Measurements from ENCODE around the gene TBX21. TPM values are rescaled to one million over a fixed set of nuclear protein-coding genes. Genes with fewer than 3 reads are reported as not detected.
A peak's percentile ranks its signal among the peaks of the same experiment; 100 is the strongest.
"Not testable (repeated sequence)": the region's sequence is repeated elsewhere in the genome, so short reads cannot be mapped to it uniquely, and the experiment has no call there.

TBX21 gene
- total RNA-seq, 2 experiments from 2014 or later = 73.4 to 76.8 TPM

- intact Hi-C loops (cut with DNase I, micrococcal nuclease) = loop anchor here (1.0 to 5.0 kb wide), 7 partner anchors 13 to 85 kb away; partner anchors contain the start of gene KPNB1 (in 1 of the 2)
- H3K9me3 Mint-ChIP-seq (ENCODE audit: low read depth) = no peaks in the 10 kb centered on the region
- CTCF ChIA-PET = interaction anchor here (0.6 to 9.4 kb wide), 19 partner anchors 8 to 119 kb away, joined by 3 to 112 read pairs (median 4); no protein-coding TSS in a partner anchor
- no peaks in the 10 kb centered on the region for H3K27me3 Mint-ChIP-seq
- DNase-seq = peak; percentile 43
- POLR2A ChIA-PET = interaction anchor here (0.5 to 1.7 kb wide), 4 partner anchors 33 to 84 kb away, joined by 3 to 6 read pairs (median 5); partner anchors contain the start of gene KPNB1
- peaks cover 46% of the 10 kb centered on the region for H3K36me3 Mint-ChIP-seq (ENCODE audit: low read depth)
- H3K4me1 Mint-ChIP-seq = peaks cover 60% of the 10 kb centered on the region
- peak overlapping the region; percentile 93 for H3K4me3 Mint-ChIP-seq
- no peak for ATAC-seq
- peak overlapping the region; percentile 98 for H3K27ac Mint-ChIP-seq
Observed at GRCh38 chr17:47733674-47734410, 806 bp downstream of the TBX21 start.

GRCh38 chr17:47735139-47735464 lies 2.1 kb downstream of the TBX21 start:
- CTCF ChIA-PET = interaction anchor here (1.4 to 9.4 kb wide), 2 partner anchors 15 to 36 kb away, joined by 3 to 112 read pairs; no protein-coding TSS in a partner anchor
- ATAC-seq (no peak), DNase-seq (no peak)
- POLR2A ChIA-PET = interaction anchor here (0.6 kb wide), 2 partner anchors 13 to 71 kb away, joined by 4 to 7 read pairs; no protein-coding TSS in a partner anchor
- Mint-ChIP-seq H3K9me3 (ENCODE audit: low read depth) (no peaks in the 10 kb centered on the region), H3K27me3 (no peaks in the 10 kb centered on the region), H3K27ac (peak overlapping the region; percentile 98), H3K4me1 (peaks cover 56% of the 10 kb centered on the region), H3K36me3 (ENCODE audit: low read depth) (peaks cover 52% of the 10 kb centered on the region), H3K4me3 (peak overlapping the region; percentile 93)
- intact Hi-C loops (cut with DNase I, micrococcal nuclease) = loop anchor here in 1 of 2 experiments (5.0 kb wide), 1 partner anchor 67 kb away; no protein-coding TSS in a partner anchor

- DNase-seq = peak; percentile 63
- Mint-ChIP-seq H3K4me1 (peaks cover 56% of the 10 kb centered on the region), H3K4me3 (peak overlapping the region; percentile 93), H3K9me3 (ENCODE audit: low read depth) (no peaks in the 10 kb centered on the region), H3K27me3 (no peaks in the 10 kb centered on the region), H3K36me3 (ENCODE audit: low read depth) (peaks cover 56% of the 10 kb centered on the region), H3K27ac (peak overlapping the region; percentile 98)
- CTCF ChIA-PET = interaction anchor here (0.6 to 9.4 kb wide), 5 partner anchors 15 to 273 kb away, joined by 3 to 112 read pairs (median 4); no protein-coding TSS in a partner anchor
- POLR2A ChIA-PET = interaction anchor here (0.5 to 1.1 kb wide), 2 partner anchors 9 to 65 kb away, joined by 3 to 5 read pairs; no protein-coding TSS in a partner anchor
- intact Hi-C loops (cut with DNase I, micrococcal nuclease) = loop anchor here in 1 of 2 experiments (5.0 kb wide), 1 partner anchor 67 kb away; no protein-coding TSS in a partner anchor
- ATAC-seq = peak; percentile 27
Observed at GRCh38 chr17:47735536-47736011, 2.5 kb downstream of the TBX21 start.

- Mint-ChIP-seq H3K36me3 (ENCODE audit: low read depth) (peaks cover 67% of the 10 kb centered on the region), H3K27ac (peak overlapping the region; percentile 98), H3K27me3 (no peaks in the 10 kb centered on the region), H3K4me1 (peaks cover 56% of the 10 kb centered on the region), H3K4me3 (peak overlapping the region; percentile 93), H3K9me3 (ENCODE audit: low read depth) (no peaks in the 10 kb centered on the region)
- ChIA-PET CTCF (interaction anchor here (0.6 to 9.4 kb wide), 6 partner anchors 18 to 72 kb away, joined by 3 to 112 read pairs (median 4); no protein-coding TSS in a partner anchor), POLR2A (interaction anchor here (0.5 to 1.2 kb wide), 4 partner anchors 10 to 37 kb away, joined by 3 read pairs; no protein-coding TSS in a partner anchor)
- intact Hi-C loops (cut with DNase I, micrococcal nuclease) = loop anchor here in 1 of 2 experiments (5.0 kb wide), 1 partner anchor 66 kb away; no protein-coding TSS in a partner anchor
- DNase-seq (peak; percentile 5), ATAC-seq (no peak)
Observed at GRCh38 chr17:47736501-47737495, 3.8 kb downstream of the TBX21 start.

GRCh38 chr17:47738178-47738577 lies 5.1 kb downstream of the TBX21 start:
- no peaks in the 10 kb centered on the region for H3K27me3 Mint-ChIP-seq
- intact Hi-C loops (cut with DNase I, micrococcal nuclease) = loop anchor here in 1 of 2 experiments (5.0 kb wide), 1 partner anchor 64 kb away; no protein-coding TSS in a partner anchor
- CTCF ChIA-PET = interaction anchor here (1.0 to 9.4 kb wide), 2 partner anchors 39 to 59 kb away, joined by 3 to 112 read pairs; no protein-coding TSS in a partner anchor
- peak overlapping the region; percentile 12 for H3K4me3 Mint-ChIP-seq
- DNase-seq (peak; percentile 5), ATAC-seq (no peak)
- peaks cover 80% of the 10 kb centered on the region for H3K36me3 Mint-ChIP-seq (ENCODE audit: low read depth)
- no peaks in the 10 kb centered on the region for H3K9me3 Mint-ChIP-seq (ENCODE audit: low read depth)
- POLR2A ChIA-PET = no interaction called here
- peaks cover 57% of the 10 kb centered on the region for H3K4me1 Mint-ChIP-seq
- H3K27ac Mint-ChIP-seq = no peak overlapping the region

- H3K4me1 Mint-ChIP-seq = peaks cover 58% of the 10 kb centered on the region
- ChIA-PET CTCF (interaction anchor here (0.7 to 0.8 kb wide), 2 partner anchors 15 to 65 kb away, joined by 3 to 4 read pairs; no protein-coding TSS in a partner anchor), POLR2A (no interaction called here)
- peak overlapping the region; percentile 12 for H3K4me3 Mint-ChIP-seq
- H3K27ac Mint-ChIP-seq = peak overlapping the region; percentile 15
- no peaks in the 10 kb centered on the region for H3K9me3 Mint-ChIP-seq (ENCODE audit: low read depth)
- peaks cover 83% of the 10 kb centered on the region for H3K36me3 Mint-ChIP-seq (ENCODE audit: low read depth)
- intact Hi-C loops (cut with DNase I, micrococcal nuclease) = loop anchor here in 1 of 2 experiments (5.0 kb wide), 1 partner anchor 63 kb away; no protein-coding TSS in a partner anchor
- no peaks in the 10 kb centered on the region for H3K27me3 Mint-ChIP-seq
- DNase-seq = no peak
- no peak for ATAC-seq
Observed at GRCh38 chr17:47739150-47739549, 6.1 kb downstream of the TBX21 start.

GRCh38 chr17:47739945-47740344 lies 6.9 kb downstream of the TBX21 start:
- POLR2A ChIA-PET; H3K4me3 Mint-ChIP-seq; ATAC-seq; H3K9me3 Mint-ChIP-seq (ENCODE audit: low read depth); H3K27ac Mint-ChIP-seq; H3K27me3 Mint-ChIP-seq: not testable (repeated sequence)
- CTCF ChIA-PET = interaction anchor here (1.6 kb wide), 1 partner anchor 75 kb away, joined by 5 read pairs; no protein-coding TSS in a partner anchor
- Mint-ChIP-seq H3K4me1 (peaks cover 58% of the 10 kb centered on the region), H3K36me3 (ENCODE audit: low read depth) (peaks cover 82% of the 10 kb centered on the region)
- DNase-seq = peak; percentile 1
- intact Hi-C loops (cut with DNase I, micrococcal nuclease) = loop anchor here in 1 of 2 experiments (5.0 kb wide), 2 partner anchors 52 to 62 kb away; no protein-coding TSS in a partner anchor

- Mint-ChIP-seq H3K4me3 (peak overlapping the region; percentile 15), H3K27ac (peak overlapping the region; percentile 64), H3K36me3 (ENCODE audit: low read depth) (peaks cover 82% of the 10 kb centered on the region), H3K4me1 (peaks cover 57% of the 10 kb centered on the region), H3K9me3 (ENCODE audit: low read depth) (no peaks in the 10 kb centered on the region), H3K27me3 (no peaks in the 10 kb centered on the region)
- ChIA-PET POLR2A (interaction anchor here (0.6 kb wide), 2 partner anchors 71 to 91 kb away, joined by 3 to 4 read pairs; partner anchors contain the start of gene KPNB1), CTCF (interaction anchor here (0.7 to 1.8 kb wide), 12 partner anchors 9 to 77 kb away, joined by 3 to 17 read pairs (median 4); partner anchors contain the start of gene TBX21)
- DNase-seq = peak; percentile 17
- intact Hi-C loops (cut with DNase I, micrococcal nuclease) = loop anchor here in 1 of 2 experiments (5.0 kb wide), 1 partner anchor 51 kb away; no protein-coding TSS in a partner anchor
- peak; percentile 31 for ATAC-seq
Observed at GRCh38 chr17:47741109-47741792, 8.2 kb downstream of the TBX21 start.

GRCh38 chr17:47741793-47742145 lies 8.7 kb downstream of the TBX21 start:
- CTCF ChIA-PET = interaction anchor here (0.7 to 1.8 kb wide), 14 partner anchors 9 to 117 kb away, joined by 3 to 17 read pairs (median 4); partner anchors contain the start of gene TBX21
- Mint-ChIP-seq H3K36me3 (ENCODE audit: low read depth) (peaks cover 78% of the 10 kb centered on the region), H3K4me1 (peaks cover 52% of the 10 kb centered on the region), H3K4me3 (peak overlapping the region; percentile 15), H3K27me3 (no peaks in the 10 kb centered on the region), H3K9me3 (ENCODE audit: low read depth) (no peaks in the 10 kb centered on the region), H3K27ac (peak overlapping the region; percentile 64)
- intact Hi-C loops (cut with DNase I, micrococcal nuclease) = loop anchor here in 1 of 2 experiments (1.0 to 5.0 kb wide), 3 partner anchors 43 to 77 kb away; no protein-coding TSS in a partner anchor
- DNase-seq (peak; percentile 8), ATAC-seq (peak; percentile 30)
- POLR2A ChIA-PET = interaction anchor here (0.6 kb wide), 1 partner anchor 71 kb away, joined by 3 read pairs; no protein-coding TSS in a partner anchor

Data from activated CD4-positive, alpha-beta T cell treated with anti-CD3 and anti-CD28 coated beads for 36 hours (primary cell).